Esophagus (tissue), 2 donors: Measurements from ENCODE around the gene UBN1. TPM values are rescaled to one million over a fixed set of nuclear protein-coding genes. Genes with fewer than 3 reads are reported as not detected.

ENCODE experiments used
- H3K27ac ChIP-seq, 2 donors: one replicate each; pipeline ENCODE4 v1.5.1; 2013; ENCODE audit warnings: low read depth in 2 of 2, mild to moderate bottlenecking in 2 of 2, inconsistent platforms in 1 of 2, low read length in 1 of 2, moderate library complexity in 1 of 2
- H3K27me3 ChIP-seq, 2 donors: one replicate each; pipeline ENCODE4 v1.6.1; 2013; ENCODE audit warnings: low read length in 2 of 2, control low read depth in 1 of 2, mild to moderate bottlenecking in 1 of 2; ENCODE audit not compliant: insufficient read depth in 2 of 2, control insufficient read depth in 1 of 2
- H3K36me3 ChIP-seq, 2 donors: one replicate each; pipeline ENCODE4 v1.6.1; 2013; ENCODE audit warnings: low read length in 1 of 2; ENCODE audit not compliant: control insufficient read depth in 2 of 2, insufficient read depth in 2 of 2
- H3K4me1 ChIP-seq, 2 donors: one replicate each; pipeline ENCODE4 v1.6.1; 2013; ENCODE audit warnings: low read length in 1 of 2; ENCODE audit not compliant: control insufficient read depth in 2 of 2, insufficient read depth in 2 of 2
- H3K4me3 ChIP-seq, 2 donors: one replicate each; pipeline ENCODE4 v1.5.1; 2013; ENCODE audit warnings: low read length in 2 of 2, mild to moderate bottlenecking in 2 of 2, low read depth in 1 of 2, moderate library complexity in 1 of 2
- H3K9me3 ChIP-seq, 2 donors: one replicate each; pipeline ENCODE4 v1.6.1; 2013; ENCODE audit warnings: mild to moderate bottlenecking in 2 of 2, low read depth in 1 of 2, low read length in 1 of 2, moderate library complexity in 1 of 2; ENCODE audit not compliant: control insufficient read depth in 2 of 2, insufficient read depth in 1 of 2
- WGBS, 2 donors: extraction: QIAGEN DNeasy Blood & Tissue Kit; methylation state at CpG; one replicate each; pipeline ENCODE4 v1.1.7; 2013; 5-methylcytosine and 5-hydroxymethylcytosine counted together
- polyA plus RNA-seq, 2 donors: library from polyadenylated mRNA; stranded (reverse); fragments of 200-250 nt; gene quantifications; one replicate each; pipeline ENCODE4 v1.2.3, GENCODE V29; 2013
- donor health status: healthy with polysubstance abuse.
- donor health status: Bipolar disorder and iron deficiency.

Gene UBN1
- polyA plus RNA-seq, 2 donors, result 5.1 to 7.7 TPM

DNA sequence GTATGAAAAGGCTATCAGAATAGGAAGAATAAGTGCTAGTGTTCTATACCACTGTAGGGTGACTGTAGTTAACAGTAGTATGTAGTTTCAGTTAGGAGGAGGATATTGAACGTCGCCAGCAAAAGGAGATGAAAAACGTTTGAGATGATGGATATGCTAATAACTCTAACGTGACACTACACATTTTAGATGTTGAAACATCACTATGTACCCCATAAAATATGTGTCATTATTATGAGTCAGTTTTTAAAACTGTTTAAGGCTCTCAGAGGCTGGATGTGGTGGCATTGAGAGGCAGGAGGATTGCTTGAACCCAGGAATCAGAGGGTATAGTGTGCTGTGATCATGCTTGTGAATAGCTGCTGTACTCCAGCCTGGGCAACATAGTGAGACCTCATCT lies 31.8 kb downstream of the UBN1 start:
- WGBS, 2 donors, result 52 to 73% methylated on average over 4 of the region's 4 CpGs
- no peaks in the 10 kb centered on the region for H3K27me3 ChIP-seq
- peaks cover 41 to 70% of the 10 kb centered on the region in 2 donors for H3K36me3 ChIP-seq
- H3K4me3 ChIP-seq, result no peak overlapping the region
- peaks cover 0 to 4% of the 10 kb centered on the region in 2 donors for H3K4me1 ChIP-seq
- H3K9me3 ChIP-seq, result no peaks in the 10 kb centered on the region
- no peak overlapping the region for H3K27ac ChIP-seq

DNA sequence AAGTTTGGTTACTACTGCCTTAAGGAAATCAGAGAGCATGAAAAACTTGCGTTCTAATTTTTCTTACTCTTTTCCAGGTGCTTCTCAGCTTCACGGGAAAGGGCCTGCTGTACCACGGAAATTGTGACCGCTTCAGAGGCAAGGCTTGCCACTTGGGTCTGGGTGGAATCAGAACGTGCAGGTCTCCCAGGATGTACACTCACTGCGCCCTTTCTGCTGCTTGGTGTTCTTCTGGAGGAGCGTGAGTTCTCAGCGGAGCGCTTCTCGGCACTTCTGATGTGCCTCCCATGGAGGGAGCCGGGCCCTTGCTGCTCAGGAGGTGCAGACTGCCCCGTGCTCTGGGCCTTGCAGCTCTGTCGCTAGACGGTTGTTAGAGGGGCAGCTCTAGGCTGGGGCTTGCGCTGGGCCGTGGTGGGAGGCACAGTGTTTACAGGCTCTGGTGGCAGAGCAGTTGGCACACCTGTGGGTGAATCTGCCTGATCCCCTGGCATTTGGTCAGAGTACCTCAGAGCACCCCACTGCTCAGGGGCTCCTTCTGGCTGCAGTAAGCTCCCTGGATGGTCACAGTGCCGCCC lies 32.8 kb downstream of the UBN1 start:
- peaks cover 40 to 75% of the 10 kb centered on the region in 2 donors for H3K36me3 ChIP-seq
- 93% methylated on average over 17 of the region's 17 CpGs for WGBS, 2 donors

GRCh38 chr16:4882000-4882632 lies 34.8 kb downstream of the UBN1 start:
- WGBS, 2 donors, result 70 to 76% methylated on average over 14 of the region's 14 CpGs
- Histone ChIP-seq H3K27ac (no peak overlapping the region), H3K4me3 (no peak overlapping the region), H3K9me3 (peaks cover 0 to 3% of the 10 kb centered on the region in 2 donors), H3K36me3 (peaks cover 44 to 76% of the 10 kb centered on the region in 2 donors), H3K27me3 (no peaks in the 10 kb centered on the region), H3K4me1 (no peaks in the 10 kb centered on the region)

More for the DNA sequence above, 32.8 kb downstream of the UBN1 start:
- no peaks in the 10 kb centered on the region for H3K27me3 ChIP-seq
- no peak overlapping the region for H3K27ac ChIP-seq
- H3K4me1 ChIP-seq, result peaks cover 0 to 4% of the 10 kb centered on the region in 2 donors
- peaks cover 0 to 3% of the 10 kb centered on the region in 2 donors for H3K9me3 ChIP-seq
- H3K4me3 ChIP-seq, result no peak overlapping the region

DNA sequence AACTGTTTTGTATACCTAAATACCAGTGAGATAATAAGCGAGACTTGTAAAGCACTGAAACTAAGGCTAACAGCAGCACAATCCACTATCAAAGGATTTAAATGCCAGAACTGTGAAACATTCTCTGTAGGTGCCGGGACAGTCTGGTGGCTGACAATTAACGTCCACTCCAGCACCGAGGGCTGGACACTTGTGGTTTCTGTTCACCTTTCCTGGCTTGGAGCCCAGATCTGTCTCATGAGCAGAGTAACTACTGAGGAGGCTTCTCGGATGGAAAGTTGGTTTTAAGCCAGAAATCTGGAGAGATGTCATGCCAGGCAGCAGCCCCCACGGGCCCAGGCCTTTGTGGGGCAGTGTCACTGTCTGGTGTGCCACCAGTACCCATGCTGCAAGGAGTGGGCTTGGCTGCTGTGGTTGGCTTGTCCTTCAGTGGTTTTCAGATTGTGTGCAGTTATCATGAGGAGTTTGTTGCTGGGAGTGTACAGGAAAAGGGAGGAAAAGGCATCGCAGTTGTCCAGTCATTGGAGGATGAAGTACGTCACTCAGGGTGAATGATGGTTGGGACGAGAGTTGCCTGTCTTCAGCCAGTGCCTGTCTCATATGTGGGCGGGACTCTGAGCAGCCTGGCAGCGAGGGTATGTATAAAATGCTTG lies 35.5 kb downstream of the UBN1 start:
- Histone ChIP-seq H3K4me3 (no peak overlapping the region), H3K27ac (peak overlapping the region in 1 of 2 donors; percentile 19), H3K4me1 (no peaks in the 10 kb centered on the region), H3K9me3 (peaks cover 0 to 3% of the 10 kb centered on the region in 2 donors), H3K36me3 (peaks cover 50 to 78% of the 10 kb centered on the region in 2 donors), H3K27me3 (no peaks in the 10 kb centered on the region)
- 69 to 72% methylated on average over 11 of the region's 11 CpGs for WGBS, 2 donors

- Histone ChIP-seq H3K9me3 (peaks cover 0 to 3% of the 10 kb centered on the region in 2 donors), H3K27me3 (no peaks in the 10 kb centered on the region), H3K4me3 (no peak overlapping the region), H3K4me1 (no peaks in the 10 kb centered on the region), H3K27ac (no peak overlapping the region), H3K36me3 (peaks cover 48 to 78% of the 10 kb centered on the region in 2 donors)
- WGBS, 2 donors, result 94 to 96% methylated on average over 25 of the region's 25 CpGs
These were observed 36.2 kb downstream of the UBN1 start for GRCh38 chr16:4883501-4883900.

GRCh38 chr16:4884209-4884608 lies 36.9 kb downstream of the UBN1 start:
- Histone ChIP-seq H3K4me1 (no peaks in the 10 kb centered on the region), H3K27me3 (no peaks in the 10 kb centered on the region), H3K36me3 (peaks cover 48 to 75% of the 10 kb centered on the region in 2 donors), H3K27ac (no peak overlapping the region), H3K4me3 (no peak overlapping the region), H3K9me3 (peaks cover 0 to 3% of the 10 kb centered on the region in 2 donors)
- WGBS, 2 donors, result 93 to 96% methylated on average over 34 of the region's 34 CpGs

GRCh38 chr16:4884972-4885874 lies 37.9 kb downstream of the UBN1 start:
- 94 to 95% methylated on average over 45 of the region's 45 CpGs for WGBS, 2 donors
- H3K4me3 ChIP-seq, result no peak overlapping the region
- H3K4me1 ChIP-seq, result no peaks in the 10 kb centered on the region
- H3K27me3 ChIP-seq, result no peaks in the 10 kb centered on the region
- H3K27ac ChIP-seq, result no peak overlapping the region
- peaks cover 47 to 73% of the 10 kb centered on the region in 2 donors for H3K36me3 ChIP-seq
- H3K9me3 ChIP-seq, result peaks cover 0 to 3% of the 10 kb centered on the region in 2 donors

GRCh38 chr16:4886151-4886550 lies 38.9 kb downstream of the UBN1 start:
- Histone ChIP-seq H3K4me3 (no peak overlapping the region), H3K36me3 (peaks cover 47 to 73% of the 10 kb centered on the region in 2 donors), H3K4me1 (no peaks in the 10 kb centered on the region), H3K27me3 (no peaks in the 10 kb centered on the region), H3K9me3 (peaks cover 0 to 3% of the 10 kb centered on the region in 2 donors), H3K27ac (no peak overlapping the region)
- WGBS, 2 donors, result 97 to 98% methylated on average over 5 of the region's 5 CpGs

DNA sequence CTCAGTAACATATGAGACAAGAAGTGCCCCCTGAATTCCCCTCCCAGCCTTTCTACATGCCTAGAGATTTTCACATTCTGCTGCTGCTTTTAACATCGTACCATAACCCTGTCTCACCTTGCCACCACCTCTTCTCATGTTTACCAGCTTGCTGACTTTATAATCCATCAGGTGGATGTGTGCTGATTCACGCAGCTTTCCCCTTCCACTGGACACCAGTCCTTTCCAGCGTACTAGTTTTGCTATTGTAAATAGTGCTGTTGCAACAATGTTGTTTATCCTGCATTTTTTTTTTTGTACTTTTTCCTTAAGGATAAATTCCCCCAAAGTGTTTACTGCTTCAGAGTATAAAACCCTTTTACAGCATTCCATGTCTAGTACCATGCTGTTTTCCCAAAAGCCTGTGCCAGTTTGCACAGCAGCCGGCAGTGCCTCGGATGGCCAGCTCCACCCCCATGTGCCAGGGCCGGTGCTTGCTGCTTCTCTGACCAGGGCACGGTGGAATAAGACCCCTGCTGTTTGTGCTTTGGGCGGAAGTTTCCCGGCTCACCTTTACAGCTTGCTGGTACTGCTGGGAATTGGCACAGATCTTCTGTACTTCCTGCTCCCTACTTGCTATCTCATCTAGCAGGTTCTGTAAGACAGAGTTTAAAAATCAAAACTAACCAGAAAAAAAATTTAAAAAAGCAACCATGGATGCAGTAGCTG lies 41.3 kb downstream of the UBN1 start:
- 77 to 85% methylated on average over 9 of the region's 9 CpGs for WGBS, 2 donors
- no peak overlapping the region for H3K4me3 ChIP-seq
- no peaks in the 10 kb centered on the region for H3K4me1 ChIP-seq
- H3K36me3 ChIP-seq, result peaks cover 46 to 75% of the 10 kb centered on the region in 2 donors
- H3K9me3 ChIP-seq, result peaks cover 0 to 3% of the 10 kb centered on the region in 2 donors
- H3K27me3 ChIP-seq, result no peaks in the 10 kb centered on the region
- no peak overlapping the region for H3K27ac ChIP-seq
